HG03520 (cell line): ENCODE data around the gene TNKS1BP1.
A peak's percentile ranks its signal among the peaks of the same experiment; 100 is the strongest.

ENCODE experiments used
- ATAC-seq: cut with Tn5 transposase; IDR thresholded peaks from one replicate; pipeline ENCODE4 v1.9.1; 2021; ENCODE audit warnings: mild to moderate bottlenecking, moderate library complexity; ENCODE audit not compliant: unreplicated experiment

TNKS1BP1 gene

DNA sequence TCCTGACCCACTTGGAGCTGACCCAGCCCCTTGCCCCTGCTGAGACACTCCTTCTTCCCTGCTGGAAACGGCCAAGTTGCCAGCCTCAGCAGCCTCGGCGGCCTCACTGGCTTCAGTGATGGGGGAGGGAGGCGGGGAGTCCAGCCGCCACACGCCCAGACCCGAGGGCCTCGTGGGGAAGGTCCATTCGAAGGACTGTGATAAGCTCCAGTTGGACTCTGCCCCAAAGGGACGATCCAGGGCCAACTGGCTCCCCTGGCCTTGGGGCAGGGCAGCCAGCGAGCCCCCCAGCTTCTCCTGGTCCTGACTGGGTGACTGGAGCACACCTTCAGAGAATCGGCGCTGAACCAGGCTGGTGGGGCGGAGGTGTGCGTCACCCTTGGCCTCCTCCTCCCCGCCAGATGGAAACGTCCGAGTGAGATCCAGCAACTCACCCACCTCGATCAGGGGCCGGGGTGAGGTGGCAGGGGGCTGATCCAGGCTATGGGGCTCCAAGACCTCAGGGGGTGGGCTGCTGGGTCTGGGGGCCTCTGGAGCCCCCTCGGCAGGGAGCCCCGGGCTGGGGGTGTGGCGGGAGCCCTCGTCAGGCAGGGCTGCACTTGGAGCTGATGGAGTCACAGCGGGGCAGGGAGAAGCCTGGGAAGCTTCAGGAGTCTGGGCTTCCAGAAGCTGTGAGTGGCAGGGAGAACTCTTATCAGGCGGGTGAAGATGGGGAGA is 11.5 kb downstream of the TNKS1BP1 start:
- no peak for ATAC-seq

DNA sequence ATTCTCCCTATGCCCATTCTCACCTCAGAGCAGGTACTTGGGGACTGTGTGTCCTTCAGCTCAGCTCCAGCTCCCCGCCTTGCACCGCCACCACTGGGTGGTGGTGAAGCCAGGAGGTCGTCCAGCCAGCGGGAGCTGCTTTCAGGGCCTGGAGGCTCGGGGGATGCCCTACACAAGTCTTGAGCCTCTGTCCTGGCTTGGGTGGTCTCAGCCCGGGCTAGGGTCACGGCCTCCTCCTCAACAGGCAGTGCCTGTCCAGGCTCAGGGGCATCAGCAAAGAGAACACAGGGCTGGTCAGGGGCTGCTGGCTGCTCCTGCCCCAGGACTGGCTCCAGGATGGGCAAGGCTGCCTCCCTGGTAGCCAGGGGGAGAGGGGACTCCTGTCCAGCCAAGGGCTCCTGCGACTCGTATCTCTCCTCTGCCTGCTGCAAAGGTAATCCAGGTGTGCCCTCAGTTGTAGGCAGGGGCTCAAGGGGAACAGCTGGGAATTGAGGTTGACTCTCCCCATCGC is 12.2 kb downstream of the TNKS1BP1 start:
- no peak for ATAC-seq

DNA sequence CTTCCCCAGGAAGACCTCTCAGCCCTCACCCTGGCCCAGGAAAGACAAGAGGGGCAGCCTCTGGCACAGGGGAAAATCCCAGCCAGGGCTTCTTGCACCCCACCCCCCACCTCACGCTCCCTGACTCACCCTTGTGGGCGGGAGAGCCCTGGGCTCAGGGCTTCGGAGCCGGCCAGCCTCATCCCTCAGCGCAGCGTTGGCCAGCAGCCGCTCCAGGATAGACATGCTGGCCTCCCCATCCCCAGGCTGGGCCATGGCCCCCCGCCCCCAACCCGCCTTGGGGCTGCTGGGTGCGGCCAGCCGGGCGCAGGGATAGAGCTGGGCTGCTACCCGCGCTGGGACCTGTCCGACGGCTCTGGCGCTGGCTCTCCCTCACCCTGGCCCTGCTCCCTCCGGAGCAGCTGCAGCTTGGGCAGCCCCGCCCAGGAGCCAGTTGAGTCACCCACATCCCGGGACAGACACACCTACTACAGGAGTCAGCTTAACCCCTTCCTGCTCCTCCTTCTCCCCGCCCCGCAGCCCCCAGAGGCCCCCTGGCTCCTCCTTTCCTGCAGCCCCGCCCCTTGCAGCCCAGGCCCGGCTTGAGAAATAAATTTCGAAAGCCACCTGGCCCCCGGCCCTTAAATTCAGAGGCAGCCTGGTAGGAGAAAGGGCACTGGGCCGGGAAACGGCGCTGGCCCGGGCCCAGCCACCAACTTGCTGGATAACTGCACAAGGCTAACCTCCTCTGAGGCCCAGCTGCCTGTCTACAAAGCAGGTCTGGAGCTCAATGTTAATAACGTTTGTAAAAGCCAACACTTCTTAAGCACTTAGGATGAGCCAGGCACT is 13.4 kb downstream of the TNKS1BP1 start:
- peak; percentile 85 for ATAC-seq

DNA sequence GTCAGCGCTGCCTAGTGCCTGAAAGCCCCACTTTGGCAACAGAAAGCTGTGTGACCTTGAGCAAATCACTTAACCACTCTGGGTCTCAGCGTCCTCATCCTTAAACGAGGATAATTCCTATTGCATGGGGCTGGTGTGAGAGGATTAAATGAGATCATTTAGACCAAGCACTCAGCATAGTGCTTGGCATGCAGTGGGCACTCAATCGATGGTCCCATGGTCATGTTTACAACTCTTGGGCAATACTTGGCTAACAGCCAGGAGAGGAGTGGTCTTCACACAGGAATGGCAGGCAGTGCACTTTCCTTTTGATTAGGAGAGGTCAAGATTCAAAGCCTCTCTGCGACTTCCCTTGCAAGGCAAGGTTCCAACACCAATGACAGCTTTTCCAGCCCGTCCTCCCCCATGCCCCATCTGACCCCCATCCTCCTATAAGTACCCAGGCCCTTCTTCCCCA is 14.1 kb downstream of the TNKS1BP1 start:
- no peak for ATAC-seq

GRCh38 chr11:57310091-57310490 is 14.7 kb downstream of the TNKS1BP1 start:
- ATAC-seq: no peak

GRCh38 chr11:57309106-57310059 is 15.4 kb downstream of the TNKS1BP1 start:
- ATAC-seq: no peak

DNA sequence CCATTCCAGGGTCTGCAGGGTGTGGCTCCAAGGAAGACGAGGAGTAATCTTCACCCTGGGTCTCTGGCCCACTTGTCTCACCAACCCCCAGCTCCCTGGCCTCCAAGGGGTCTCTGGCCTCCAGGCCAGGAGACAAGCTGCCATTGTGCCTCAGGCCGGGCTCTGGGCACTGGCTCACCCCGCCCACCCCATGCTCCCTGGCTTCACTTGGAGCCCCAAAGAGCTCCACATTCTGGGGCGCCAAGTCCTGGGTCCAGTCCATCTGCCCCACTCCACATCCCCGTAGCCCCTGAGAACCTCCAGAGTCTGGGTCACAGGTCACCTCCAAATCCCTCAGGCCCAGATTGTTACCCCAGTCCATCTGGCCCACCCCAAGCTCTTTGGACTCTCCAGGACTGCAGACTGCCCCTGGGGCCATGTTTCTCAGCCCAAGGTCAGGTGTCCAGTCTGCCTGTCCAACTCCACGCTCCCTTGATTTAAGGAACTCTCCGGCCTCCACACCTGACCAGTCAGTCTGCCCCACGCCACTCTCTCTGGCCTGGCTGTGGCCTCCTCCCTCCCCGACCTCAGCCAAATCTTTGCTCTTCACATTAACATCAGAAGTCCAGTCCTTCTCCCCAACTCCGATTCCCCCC is 16.2 kb downstream of the TNKS1BP1 start:
- ATAC-seq: no peak

GRCh38 chr11:57307666-57308270 is 17.0 kb downstream of the TNKS1BP1 start:
- no peak for ATAC-seq

DNA sequence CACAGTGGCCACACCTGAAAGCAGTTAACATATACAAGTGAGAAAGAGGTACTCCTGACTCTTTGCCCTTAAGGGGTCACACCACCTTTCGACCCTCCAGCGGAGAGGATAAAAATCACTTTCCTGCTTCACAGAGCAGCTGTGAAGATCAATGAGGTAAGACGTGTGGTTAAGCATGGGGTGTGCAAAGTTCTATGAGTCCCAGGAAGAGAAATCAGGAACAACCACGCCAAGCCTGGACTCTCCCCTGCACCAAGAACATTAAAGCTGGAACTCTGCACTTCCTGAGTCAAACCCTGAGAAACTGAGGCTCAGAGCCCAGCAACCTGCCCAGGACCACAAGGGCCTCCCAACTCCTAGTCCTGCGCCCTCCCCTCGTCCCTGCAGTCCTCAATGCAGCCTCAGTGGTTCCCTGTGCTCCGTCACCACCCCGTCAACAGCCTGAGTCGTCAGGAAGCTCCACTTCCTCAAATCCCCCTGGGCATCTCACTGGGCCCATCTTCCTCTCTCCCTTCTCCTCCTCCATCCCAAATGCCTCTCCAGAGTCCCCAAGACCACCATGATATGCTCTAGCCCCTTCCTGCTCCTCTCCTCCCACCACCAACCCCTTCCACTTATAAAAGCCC is 17.7 kb downstream of the TNKS1BP1 start:
- ATAC-seq: no peak

GRCh38 chr11:57306161-57306876 is 18.4 kb downstream of the TNKS1BP1 start:
- no peak for ATAC-seq

- no peak for ATAC-seq
These were observed 19.2 kb downstream of the TNKS1BP1 start for GRCh38 chr11:57305523-57305922.

DNA sequence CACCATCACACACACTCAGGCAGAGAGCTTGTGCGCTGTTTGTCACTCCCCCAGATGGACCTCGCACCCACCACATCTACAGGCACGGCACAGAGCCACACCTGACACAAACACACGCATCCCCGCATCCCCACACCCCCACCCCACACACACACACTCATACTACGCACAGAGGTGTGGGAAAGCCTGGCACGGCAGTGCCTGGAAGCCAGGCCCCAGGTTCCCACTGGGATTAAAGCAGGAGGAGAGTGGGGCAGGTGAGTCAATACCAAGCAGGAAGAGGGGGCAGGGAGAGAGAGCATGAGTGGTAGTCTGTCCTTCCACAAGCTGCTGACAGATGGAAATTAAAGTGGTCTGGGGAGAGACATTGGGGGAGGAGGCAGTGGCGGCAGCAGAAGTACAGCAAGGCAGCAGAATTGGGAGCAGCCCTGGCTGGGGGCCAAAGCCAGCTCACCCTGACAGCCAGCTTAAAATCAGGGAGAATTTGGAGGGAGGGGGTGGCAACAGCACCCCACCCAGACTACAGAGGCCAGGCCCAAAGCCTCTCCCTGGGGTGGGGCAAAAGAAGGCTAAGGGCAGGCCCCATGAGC is 20.7 kb downstream of the TNKS1BP1 start:
- ATAC-seq: no peak

DNA sequence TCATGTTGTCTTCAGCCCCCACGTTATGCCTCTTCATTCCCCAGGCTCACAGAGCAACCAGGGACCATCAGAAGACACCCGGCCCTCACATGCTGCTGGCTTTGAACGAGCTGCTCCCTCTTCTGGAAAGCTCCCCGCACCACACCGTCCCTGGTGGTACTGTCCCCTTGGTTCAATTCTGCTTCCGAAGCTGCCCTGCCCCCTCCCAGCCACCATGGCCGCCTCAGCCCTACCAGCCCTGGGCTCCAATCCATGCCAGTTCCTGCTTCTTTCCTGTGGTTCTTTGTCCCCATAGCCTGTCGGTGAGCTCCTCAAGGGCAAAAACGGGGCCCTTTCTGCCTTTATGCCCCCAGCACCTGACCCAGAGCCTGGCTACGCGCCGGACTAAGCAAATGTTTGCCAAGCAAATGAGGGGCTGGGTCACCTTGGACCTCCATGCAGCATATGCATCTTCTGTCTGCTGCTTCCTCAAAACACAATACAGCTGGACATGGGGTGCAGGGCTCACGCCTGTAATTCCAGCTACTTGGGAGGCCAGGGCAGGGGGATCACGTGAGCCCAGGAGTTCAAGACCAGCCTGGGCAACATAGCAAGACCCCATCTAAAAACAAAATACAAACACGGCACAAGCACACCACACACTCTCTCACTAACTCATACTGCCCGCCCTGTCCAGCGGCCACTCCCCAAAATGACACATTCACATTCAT is 21.3 kb downstream of the TNKS1BP1 start:
- ATAC-seq: no peak

GRCh38 chr11:57302489-57302888 is 22.3 kb downstream of the TNKS1BP1 start:
- ATAC-seq: no peak

- no peak for ATAC-seq
These were observed 22.9 kb downstream of the TNKS1BP1 start for GRCh38 chr11:57301711-57302423.

GRCh38 chr11:57300785-57301184 is 24.0 kb downstream of the TNKS1BP1 start:
- no peak for ATAC-seq

DNA sequence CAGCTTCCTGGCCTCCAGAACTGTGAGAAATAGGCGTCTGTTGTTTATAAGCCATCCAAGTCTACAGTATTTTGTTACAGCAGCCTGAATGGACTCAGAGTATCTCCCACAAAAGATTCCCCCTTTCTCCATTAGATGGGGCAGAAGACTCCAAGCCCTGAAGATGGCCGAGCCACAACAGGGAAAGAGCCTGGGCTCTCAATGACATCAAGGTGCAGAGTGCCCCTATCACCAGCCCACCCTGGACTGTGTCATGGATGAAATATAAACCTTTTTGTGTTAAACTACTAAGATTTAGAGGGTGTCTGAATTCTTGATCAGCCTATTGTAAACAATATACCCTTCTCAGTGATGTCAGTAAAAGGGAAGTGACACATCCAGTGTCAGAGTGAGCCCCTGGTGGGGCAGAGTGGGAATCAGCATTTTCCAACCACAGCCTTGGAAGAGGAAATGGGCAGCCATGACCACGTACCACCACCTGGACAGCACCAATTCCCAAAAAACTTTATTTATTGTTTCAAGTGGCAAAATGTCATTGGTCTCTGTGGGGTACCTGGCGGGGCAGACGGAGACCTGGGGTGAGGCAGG is 25.5 kb downstream of the TNKS1BP1 start:
- no peak for ATAC-seq
